GM19397 (cell line): Measurements from ENCODE around the gene ATAD5.
"Not testable (repeated sequence)": the region's sequence is repeated elsewhere in the genome, so short reads cannot be mapped to it uniquely, and the experiment has no call there.

Source experiments
- ATAC-seq: cut with Tn5 transposase; IDR thresholded peaks from one replicate; pipeline ENCODE4 v1.9.1; 2021; ENCODE audit warnings: mild to moderate bottlenecking, moderate library complexity; ENCODE audit not compliant: unreplicated experiment

Gene ATAD5

GRCh38 chr17:30831663-30832437 is at the start of gene ATAD5:
Gene ATAD5, plus strand, starts transcription at chr17:30831966. Its CDS starts 382 bp downstream, at chr17:30832348.
- peak; percentile 84 for ATAC-seq

GRCh38 chr17:30782206-30782605 is 49.6 kb upstream of the ATAD5 start:
- ATAC-seq = no peak

GRCh38 chr17:30788918-30789317 is 42.8 kb upstream of the ATAD5 start:
- ATAC-seq = no peak

- no peak for ATAC-seq
Observed at GRCh38 chr17:30790279-30790678, 41.5 kb upstream of the ATAD5 start.

GRCh38 chr17:30793282-30793977 is 38.3 kb upstream of the ATAD5 start:
- no peak for ATAC-seq

GRCh38 chr17:30794372-30794771 is 37.4 kb upstream of the ATAD5 start:
- ATAC-seq = no peak

- no peak for ATAC-seq
Observed at GRCh38 chr17:30796016-30796415, 35.8 kb upstream of the ATAD5 start.

GRCh38 chr17:30801671-30802070 is 30.1 kb upstream of the ATAD5 start:
- no peak for ATAC-seq

GRCh38 chr17:30805944-30806456 is 25.8 kb upstream of the ATAD5 start:
- ATAC-seq = no peak

- no peak for ATAC-seq
Observed at GRCh38 chr17:30807896-30808295, 23.9 kb upstream of the ATAD5 start.

GRCh38 chr17:30808785-30809286 is 22.9 kb upstream of the ATAD5 start:
- ATAC-seq = peak; percentile 75

GRCh38 chr17:30809867-30810266 is 21.9 kb upstream of the ATAD5 start:
- ATAC-seq = no peak

GRCh38 chr17:30812218-30813177 is 19.3 kb upstream of the ATAD5 start:
- no peak for ATAC-seq

GRCh38 chr17:30814236-30814635 is 17.5 kb upstream of the ATAD5 start:
- not testable (repeated sequence) for ATAC-seq

GRCh38 chr17:30814860-30815259 is 16.9 kb upstream of the ATAD5 start:
- ATAC-seq = not testable (repeated sequence)

GRCh38 chr17:30816165-30816564 is 15.6 kb upstream of the ATAD5 start:
- ATAC-seq = no peak

GRCh38 chr17:30819971-30820705 is 11.6 kb upstream of the ATAD5 start:
- no peak for ATAC-seq

- ATAC-seq = no peak
Observed at GRCh38 chr17:30821871-30822723, 9.7 kb upstream of the ATAD5 start.

- ATAC-seq = not testable (repeated sequence)
Observed at GRCh38 chr17:30822919-30823318, 8.8 kb upstream of the ATAD5 start.
